Muscle of back (tissue), 11 donors: Measurements from ENCODE around the gene AKT3. TPM values are rescaled to one million over a fixed set of nuclear protein-coding genes. Genes with fewer than 3 reads are reported as not detected.
"Not testable (repeated sequence)": the region's sequence is repeated elsewhere in the genome, so short reads cannot be mapped to it uniquely, and the experiment has no call there.

Experiments used
- DNase-seq, 3 donors: peaks; one replicate each; pipeline versions ENCODE4 v3.0.0 to v3.0.0-alpha.2; 2013
- polyA plus RNA-seq, 10 donors: library from polyadenylated mRNA; unstranded; fragments of 120-200 nt; gene quantifications; one replicate each; pipeline ENCODE4 v1.2.1, GENCODE V29; 2013; ENCODE audit not compliant: insufficient read length in 10 of 10

Gene AKT3
- polyA plus RNA-seq, 10 donors = 18.3 to 26.9 (median 23.2) TPM

DNA sequence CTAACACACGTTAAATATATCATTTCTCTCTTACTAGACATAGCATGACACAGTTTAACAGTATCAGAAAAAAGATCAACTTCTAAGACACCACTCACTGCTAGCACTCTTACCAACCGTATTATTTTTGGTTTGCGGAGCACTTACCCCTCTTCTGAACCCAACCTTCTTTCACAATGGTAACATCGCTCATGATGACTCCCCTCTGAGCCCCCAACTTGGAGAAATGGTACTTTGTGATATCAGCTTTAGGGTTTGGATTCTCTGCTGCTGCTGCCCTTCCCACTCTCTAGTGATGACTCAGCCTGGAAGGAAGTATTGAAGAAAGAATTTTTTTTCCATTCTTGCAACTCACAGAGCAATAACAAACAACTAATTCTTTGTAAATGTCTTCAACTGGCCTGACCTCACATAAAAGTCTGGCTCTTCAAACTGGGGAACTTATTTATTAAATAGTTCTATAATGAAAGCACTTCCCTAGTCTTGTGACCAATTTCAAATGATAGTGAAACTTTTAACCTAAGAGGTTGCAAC lies 7.0 kb downstream of the AKT3 start:
- DNase-seq = peak in 2 of 3 donors; percentile 12 to 43

DNA sequence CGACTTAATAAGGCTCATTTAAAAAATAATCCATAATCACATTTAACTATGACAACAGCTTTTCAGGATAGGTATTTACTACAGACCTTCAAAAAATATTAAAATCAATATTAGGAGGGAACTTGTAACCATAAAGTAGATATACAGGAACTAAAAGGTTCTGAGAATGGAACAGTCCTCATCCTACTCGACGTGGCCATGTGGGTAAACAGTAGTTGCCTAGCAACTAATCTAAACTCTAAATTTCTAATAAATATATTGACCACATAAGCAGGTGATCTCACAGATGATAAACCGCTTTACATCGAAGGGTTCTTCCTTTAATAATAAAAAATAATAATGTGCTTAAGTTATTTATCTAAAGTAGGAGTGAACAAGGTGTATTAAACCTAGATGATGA lies 7.9 kb downstream of the AKT3 start:
- DNase-seq = no peak

DNA sequence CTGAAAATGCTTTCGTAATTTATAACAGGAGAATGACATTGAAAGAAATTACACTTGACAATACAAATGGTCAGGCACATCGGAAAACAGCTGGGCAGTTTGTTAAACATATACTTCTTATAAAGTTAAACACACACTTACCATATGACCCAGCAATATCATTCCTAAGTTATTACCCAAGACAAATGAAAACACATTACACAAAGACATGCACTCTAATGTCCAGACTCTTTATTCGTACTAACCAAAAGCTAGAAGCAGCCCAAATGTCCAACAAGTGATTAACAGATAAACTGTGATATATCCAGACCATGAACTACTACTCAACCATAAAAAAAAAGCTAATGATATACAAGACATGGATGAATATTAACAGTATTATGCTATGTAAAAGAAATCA lies 8.5 kb downstream of the AKT3 start:
- DNase-seq = no peak

DNA sequence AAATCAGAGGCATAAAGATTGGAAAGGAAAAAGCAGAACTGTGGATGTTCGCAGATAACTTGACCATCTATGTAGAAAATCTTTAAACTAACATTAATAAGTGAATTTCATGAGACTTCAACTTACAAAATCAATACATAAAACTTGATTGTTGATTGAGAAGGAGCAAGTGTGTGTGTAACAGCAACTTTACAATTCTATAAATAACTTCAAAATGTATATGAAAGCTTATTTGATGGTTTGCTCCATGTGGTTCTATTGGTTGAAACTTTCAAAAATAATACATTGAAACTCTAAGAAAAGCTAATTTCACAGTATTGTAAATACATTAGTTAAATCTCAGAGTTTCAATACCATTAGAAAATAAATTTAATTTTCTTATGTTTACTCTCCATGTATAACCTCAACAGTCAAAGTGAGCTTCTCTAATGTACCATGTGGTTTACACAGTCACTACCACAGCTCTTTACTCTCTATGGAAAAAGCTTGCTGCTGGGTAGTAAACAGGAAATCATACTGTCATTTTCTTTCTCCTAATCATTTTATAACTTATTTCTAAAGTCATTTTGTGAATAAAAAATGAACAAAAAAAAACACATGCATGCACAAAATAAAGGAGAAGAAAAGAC lies 12.0 kb downstream of the AKT3 start:
- no peak for DNase-seq

DNA sequence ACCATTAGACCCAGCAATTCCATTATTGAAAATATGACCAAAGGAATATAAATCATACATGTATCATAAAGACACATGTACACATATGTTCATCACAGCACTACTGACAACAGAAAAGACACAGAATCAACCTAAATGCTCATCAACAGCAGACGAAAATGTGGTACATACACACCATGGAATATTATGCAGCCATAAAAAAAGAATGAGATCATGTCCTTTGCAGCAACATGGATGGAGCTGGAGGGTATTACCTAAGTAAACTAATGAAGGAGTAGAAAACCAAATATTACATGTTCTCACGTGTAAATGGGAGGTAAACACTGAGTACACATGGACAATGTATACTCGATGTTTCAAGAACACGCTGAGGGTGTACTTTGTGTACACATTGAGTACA lies 15.9 kb downstream of the AKT3 start:
- no peak for DNase-seq

DNA sequence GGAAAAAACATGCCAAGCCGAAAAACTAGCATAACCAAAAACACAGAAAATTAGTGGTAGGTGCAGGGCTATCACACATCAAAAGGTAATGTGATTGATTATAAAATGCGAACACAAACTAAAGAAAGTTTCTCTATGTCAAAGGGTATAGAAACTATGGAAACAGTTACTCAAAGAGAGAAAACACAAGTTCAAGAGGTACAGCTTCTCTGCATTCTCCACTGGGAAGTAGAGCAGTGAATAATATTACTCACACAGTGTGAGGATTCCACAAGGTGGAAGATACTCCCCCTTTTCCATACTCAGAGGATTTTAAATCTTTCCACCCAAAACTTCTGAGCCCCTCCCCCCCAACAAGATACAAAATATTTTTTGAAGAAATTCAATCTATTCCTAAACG lies 18.6 kb downstream of the AKT3 start:
- no peak for DNase-seq

DNA sequence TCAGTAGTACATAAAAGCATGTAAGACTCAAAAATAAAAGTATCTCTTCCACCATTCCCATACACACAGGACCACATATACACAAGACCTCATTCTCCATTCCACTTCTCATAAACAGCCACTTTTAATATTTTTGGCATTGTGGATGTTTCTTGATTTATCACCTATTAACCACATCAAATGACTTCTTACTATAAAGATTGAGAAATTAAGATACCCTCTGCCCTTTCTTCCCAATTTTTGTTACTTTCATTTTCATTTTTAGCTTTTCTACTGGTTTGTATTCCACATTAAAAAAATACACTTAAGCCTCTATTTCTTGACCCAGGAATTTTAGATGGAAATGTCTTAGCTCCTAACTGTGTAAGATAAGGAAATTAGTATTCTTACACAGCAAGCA lies 22.8 kb downstream of the AKT3 start:
- no peak for DNase-seq

DNA sequence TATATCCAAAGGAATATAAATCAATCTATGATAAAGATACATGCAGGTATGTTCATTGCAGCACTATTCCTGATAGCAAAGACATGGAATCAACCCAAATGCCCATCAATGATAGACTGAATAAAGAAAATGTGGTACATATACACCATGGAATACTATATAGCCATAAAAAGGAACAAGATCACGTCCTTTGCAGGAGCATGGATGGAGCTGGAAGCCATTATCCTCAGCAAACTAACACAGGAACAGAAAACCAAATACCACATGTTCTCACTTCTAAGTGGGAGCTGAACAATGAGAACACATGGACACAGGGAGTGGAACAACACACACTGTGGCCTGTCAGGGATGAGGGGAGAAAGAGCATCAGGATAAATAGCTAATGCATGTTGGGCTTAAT lies 25.1 kb downstream of the AKT3 start:
- DNase-seq = not testable (repeated sequence)

DNA sequence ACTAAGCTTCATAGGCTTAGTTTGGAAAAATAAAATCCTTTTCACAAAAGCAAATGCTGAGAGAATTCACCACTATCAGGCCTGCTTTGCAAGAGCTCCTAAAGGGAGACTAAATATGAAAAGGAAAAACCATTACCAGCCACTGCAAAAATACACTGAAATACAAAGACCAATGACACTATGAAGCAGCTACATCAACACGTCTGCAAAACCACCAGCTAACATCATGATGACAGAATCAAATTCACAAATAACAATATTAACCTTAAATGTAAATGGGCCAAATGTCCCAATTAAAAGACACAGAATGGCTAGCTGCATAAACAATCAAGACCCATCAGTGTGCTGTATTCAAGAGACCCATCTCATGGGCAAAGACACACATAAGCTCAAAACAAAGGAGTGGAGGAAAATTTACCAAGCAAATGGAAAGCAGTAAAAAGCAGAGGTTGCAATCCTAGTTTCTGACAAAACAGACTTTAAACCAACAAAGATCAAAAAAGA lies 28.8 kb downstream of the AKT3 start:
- no peak for DNase-seq

DNA sequence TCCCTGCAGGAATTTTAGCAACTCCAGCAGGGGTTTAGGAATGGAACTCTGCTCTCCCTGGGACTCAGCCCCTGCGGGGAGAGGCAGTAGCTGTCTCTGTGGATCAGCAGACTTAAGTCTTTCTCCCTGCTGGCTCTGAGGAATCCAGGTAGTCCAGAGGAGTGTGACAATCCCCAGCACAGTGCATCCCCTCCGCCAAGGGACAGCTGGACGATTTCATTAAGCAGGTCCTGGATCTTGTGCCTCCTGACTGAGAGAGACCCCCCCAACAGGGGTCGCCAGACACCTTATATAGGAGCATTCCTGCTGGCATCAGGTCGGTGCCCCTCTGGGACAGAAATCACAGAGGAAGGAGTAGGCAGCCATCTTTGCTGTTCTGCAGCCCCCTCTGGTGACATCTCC lies 30.6 kb downstream of the AKT3 start:
- DNase-seq = no peak

DNA sequence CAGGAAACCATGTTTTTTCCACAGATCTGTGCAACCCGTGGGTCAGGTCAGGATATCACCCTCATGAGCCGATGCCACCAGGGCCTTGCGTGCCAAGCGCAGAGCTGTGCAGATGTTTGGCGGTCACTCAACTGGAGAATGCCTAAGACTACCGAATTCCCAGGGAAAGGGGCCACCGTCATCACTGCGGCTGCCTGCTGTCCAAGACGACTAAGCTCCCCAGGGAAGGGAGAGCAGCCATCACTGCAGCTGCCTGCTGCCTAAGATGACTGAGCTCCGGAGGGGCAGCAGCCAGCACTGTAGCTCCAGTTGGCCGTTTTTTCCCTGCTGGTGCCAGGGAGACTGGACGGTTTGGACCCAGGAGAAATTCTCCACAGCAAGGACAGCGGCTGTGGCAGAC lies 31.1 kb downstream of the AKT3 start:
- DNase-seq = no peak

DNA sequence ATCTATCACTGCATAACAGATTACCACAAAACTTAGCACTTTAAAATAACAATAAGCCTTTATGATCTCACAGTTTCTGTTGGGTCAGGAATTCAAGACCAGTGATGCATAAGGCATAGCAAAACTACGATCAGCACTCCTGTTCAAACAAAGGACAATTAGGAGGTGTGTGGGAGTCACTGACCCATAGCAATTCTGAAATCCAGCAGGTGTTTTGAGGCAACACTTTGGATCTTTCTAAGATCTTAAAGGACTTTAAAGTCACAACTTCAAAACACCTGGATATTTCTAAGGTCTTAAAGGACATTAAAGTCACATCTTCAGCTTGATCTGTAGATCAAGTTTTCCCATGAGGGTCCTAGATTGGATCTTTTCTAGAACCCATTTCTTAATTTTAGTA lies 35.3 kb downstream of the AKT3 start:
- DNase-seq = no peak

DNA sequence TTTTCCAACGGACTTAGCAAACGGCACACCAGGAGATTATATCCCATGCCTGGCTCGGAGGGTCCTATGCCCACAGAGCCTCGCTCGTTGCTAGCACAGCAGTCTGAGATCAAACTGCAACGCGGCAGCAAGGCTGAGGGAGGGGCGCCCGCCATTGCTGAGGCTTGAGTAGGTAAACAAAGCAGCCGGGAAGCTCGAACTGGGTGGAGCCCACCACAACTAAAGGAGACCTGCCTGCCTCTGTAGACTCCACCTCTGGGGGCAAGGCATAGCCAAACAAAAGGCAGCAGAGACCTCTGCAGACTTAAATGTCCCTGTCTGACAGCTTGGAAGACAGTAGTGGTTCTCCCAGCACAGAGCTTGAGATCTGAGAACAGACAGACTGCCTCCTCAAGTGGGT lies 42.7 kb downstream of the AKT3 start:
- DNase-seq = not testable (repeated sequence)

DNA sequence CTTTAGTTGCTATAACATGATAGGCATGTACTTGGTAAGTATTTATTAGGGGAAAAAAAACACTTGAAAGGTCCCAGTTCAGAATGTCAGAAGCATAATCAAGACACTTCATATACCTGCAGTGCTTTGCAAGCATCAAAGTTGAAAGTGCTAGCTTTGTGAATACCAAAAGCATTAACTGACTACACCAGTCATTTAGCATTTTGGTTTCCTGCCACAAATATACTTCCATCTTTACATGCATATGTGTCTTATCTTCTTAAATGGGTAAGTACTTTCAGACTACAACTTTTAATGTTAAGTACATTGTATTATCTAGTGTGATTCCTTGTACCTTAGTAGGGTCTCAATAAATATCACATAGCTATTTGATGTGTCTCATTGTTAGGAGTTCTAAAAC lies 43.7 kb downstream of the AKT3 start:
- DNase-seq = no peak

DNA sequence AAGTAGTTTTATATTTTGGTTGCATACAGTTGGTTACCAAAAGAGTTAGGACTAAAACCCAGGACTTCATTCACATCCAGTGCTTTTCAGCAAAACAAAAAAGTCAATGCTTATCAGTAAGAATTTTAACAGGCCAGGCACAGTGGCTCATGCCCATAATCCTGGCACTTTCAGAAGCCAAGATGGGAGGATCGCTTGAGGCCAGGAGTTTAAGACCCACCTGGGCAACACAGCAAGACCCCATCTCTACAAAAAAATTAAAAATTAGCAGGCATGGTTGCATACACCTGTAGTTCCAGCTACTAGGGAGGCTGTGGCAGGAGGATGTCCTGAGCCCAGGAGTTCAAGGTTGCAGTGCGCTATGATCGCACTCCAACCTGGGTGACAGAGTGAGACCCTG lies 47.3 kb downstream of the AKT3 start:
- DNase-seq = no peak

DNA sequence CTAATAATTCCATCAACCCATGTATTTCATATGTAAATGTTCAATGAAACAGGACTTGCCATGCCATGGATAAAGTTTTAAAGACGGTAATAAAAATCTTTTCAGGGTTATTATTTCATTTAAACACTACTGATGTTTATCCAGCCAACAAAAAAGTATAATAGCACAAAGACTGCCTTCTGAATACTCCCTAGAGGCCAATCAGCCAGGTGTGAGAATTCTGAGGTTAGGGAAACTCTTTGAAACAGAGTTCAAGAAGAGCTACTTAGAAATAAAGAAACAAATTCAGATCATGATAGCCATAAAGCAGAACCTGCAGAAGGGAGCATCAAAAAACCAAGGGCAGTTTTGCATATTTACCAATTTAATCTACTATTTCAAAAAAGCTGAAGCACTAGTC lies 48.7 kb downstream of the AKT3 start:
- no peak for DNase-seq

DNA sequence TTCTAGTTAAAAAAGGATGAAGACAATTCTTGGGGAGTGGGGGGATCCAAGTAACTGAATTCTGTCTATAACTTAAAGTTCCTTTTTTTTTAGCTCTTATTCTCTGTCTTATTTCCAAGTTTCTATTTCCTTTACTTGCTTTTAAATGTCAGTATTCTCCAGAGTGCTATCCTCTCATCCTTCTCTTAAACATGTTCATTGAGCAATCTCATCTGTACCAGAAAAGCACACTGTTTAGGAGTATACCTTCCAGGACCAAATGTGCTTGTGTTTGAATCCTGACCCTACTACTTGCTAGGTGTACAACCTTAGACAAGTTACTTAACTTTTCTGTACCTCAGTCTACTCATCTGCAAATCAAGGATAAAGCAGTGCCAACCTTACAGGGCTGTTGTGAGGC lies 50.1 kb downstream of the AKT3 start:
- peak in 1 of 3 donors; percentile 19 for DNase-seq

DNA sequence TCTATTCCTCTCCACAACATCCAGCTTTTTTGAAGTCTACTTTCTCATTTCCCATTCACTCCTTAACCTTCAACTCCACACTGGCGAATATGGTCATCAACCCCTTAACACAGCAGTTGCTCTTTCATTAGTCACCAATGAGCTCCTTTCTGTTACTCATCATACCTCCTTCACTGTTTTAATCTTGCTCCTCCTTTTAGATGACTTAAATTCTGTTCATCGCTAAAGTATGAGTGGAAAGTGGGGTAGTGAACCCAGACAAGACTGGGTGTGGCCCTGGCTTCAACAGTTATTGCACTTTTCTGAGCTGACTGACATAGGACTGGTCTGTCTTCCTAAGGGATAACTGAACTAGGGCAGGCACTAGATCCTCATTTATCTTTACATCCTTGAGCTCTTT lies 51.3 kb downstream of the AKT3 start:
- peak in 1 of 3 donors; percentile 80 for DNase-seq

DNA sequence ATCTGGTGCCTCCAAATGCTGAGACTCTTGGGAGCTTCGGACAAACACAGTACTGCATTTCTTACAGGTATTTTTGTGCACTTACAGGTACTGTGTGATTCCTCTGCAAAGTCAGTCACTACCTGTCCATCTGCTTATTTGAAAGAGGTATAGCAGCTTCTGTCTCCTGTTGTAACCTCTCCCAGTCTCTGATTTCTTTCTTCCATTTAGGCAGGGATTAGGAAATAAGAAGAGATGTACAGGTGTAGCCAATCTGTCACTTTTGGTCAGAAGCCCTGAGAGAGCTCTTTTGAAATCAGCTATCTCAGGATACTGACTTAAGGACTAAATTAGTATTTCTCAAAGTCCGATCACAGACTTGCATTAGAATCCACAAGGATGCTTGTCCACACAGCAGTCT lies 54.0 kb downstream of the AKT3 start:
- DNase-seq = no peak

DNA sequence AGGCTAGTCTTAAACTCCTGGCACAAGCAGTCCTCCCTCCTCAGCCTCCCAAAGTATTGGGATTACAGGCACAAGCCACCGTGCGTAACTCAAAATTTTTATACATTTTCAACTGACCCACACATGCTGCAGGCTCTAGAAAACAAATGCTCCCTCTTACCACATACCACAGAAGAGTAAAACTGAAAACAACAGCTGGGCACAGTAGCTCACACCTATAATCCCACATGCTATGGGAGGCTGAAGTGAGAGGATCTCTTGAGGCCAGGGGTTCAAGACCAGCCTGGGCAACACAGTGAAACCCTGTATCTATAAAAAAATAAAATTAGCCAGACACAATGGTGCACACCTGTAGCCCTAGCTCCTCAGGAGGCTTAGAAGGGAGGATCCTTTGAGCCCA lies 56.7 kb downstream of the AKT3 start:
- no peak for DNase-seq

DNA sequence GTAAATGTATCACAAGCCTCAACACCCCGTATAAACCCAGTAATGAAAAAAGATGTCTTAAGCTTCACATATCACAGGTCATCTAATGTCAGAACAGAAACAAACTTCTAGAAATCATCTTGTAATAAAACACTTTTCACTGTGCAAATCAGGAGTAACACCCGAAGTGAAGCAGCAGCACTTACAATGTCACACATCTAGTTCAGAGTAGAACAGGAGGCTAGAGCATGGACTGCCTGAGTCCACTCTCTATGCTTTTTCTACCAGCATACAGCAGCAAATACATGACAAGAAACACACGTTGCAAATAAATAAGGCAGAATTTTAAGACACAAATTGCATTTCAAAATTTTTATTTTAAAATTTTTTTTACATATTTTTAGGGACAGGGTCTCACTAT lies 57.2 kb downstream of the AKT3 start:
- DNase-seq = no peak

DNA sequence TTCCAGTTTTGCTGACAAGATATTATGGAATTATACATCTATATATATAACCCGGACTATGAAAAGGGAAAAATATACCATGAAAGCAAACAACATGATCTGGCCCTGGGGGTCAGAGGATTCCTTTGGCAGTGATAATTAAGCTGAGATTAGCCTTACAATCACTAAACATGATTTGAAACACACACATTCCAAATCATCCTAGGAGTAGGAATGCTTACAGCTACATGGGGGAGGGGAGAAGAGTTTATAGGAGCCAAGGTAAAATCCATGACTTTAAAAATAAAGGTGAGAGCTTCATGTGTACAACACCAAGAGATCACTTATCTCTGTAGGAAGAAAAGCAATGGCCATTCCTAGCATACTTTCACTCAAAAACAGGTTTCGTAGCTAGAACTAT lies 57.6 kb downstream of the AKT3 start:
- no peak for DNase-seq

DNA sequence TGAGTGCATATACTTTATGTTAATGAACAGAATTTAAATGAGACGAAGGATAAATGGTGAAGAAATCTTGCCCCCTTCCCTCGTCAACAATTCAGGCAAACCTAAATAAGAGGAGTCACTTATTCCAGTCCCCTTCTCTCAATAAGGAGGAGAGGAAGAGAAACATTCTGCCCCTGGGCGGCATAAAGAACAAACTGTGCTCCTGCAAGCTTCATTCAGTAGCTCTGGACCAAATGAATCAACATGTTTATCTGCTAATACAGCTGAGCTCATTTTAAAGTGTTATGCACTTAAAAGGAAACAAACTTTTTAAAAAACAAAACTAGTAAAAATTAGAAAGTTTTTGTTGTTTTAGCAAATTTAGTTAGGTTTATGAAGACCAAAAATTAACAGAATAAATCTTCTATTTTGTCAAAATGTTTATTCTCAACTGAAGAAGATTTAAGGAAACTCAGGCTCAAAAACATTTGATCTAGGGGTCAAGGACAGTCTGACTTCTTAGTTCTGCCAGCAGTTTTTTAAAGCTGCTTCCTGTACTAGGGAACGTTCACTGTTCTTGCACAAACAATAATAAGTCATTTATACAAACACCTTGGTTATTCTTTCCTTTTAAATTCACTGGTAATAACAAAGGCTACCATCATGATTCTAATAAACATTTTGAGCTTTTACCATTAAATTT lies 58.3 kb downstream of the AKT3 start:
- no peak for DNase-seq

DNA sequence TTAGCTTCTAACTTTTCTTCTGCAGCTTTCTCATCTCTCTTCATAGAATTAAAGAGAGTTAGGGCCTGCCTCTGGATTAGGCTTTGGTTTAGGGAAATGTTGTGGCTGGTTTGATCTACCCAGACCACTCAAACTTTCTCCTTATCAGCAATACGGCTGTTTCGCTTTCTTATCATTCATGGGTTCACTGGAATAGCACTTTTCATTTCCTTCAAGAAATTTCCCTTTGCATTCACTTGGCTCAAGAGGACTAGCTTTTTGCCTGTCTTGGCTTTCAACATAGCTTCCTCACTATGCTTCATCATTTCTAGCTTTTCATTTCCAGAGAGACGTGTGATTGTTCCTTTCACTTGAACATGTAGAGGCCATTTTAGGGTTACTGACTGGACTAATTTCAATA lies 59.6 kb downstream of the AKT3 start:
- DNase-seq = no peak
